Fibroblast of skin of scalp (primary cell): Measurements from ENCODE around the gene DLGAP3.

Experiments
- DNase-seq: peaks from one replicate; pipeline ENCODE4 v3.0.0-alpha.2; 2013

Gene DLGAP3

GRCh38 chr1:34900775-34901502 is 28.5 kb downstream of the DLGAP3 start:
- no peak for DNase-seq

DNA sequence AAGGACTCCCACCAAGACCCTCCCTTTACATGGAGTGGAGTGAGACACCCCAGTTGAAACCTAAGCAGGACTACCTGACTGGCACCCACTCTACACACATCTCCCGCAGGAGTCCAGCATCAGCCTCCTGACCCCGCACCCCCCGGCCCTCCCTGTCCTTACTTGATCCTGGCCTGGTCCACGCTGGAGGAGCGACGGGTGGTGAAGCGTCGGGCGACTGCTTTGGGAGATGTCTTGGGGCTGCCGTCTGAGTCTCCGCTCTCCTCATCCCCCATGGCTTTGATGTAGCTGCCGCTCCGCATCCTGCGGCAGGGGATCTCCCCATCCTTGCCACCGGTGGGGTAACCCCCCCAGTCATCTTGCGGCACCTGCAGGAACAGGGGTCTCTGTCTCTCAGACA is 29.5 kb downstream of the DLGAP3 start:
- no peak for DNase-seq

DNA sequence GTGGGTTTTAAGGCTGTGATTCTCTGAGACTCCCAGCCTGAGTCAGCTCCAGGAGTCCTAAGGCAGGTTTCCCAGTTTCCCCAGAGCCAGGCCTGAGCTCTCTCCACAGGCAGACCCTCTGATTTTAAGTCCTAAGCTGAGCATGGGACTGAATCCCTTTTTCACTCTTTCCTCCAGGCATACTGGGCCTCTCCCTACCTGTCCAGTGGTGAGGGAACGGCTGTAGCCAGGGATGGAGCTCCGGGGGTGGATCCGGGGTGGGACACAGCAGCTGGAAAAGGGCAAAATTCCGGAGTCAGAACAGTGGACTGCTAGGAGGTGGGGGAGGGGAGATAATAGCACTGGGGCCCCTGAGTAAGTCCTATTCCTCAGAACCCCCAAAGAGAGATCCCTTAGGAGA is 30.0 kb downstream of the DLGAP3 start:
- no peak for DNase-seq

GRCh38 chr1:34898330-34898761 is 31.1 kb downstream of the DLGAP3 start:
- DNase-seq = no peak

GRCh38 chr1:34896612-34897011 is 32.8 kb downstream of the DLGAP3 start:
- no peak for DNase-seq

GRCh38 chr1:34889705-34890104 is 39.7 kb downstream of the DLGAP3 start:
- DNase-seq = no peak

DNA sequence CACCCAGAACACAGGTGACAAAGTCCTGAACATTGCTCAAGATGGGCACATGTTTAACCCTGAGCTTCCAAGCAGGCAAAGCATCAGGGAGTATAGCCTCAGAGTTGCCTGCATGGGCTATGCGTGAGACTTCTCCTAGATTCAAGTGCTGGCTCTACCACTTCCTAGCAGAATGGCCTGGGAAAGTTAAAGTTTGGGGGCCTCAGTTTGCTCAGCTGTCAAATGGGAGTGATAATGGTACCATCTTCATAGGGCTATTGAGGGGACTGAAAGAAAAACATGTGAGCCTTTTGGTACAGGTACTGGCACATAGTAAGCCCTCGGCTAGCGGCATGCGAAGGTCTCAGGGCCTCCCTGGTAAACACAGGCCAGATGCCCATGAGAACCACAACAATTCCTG is 41.9 kb downstream of the DLGAP3 start:
- no peak for DNase-seq

- peak; percentile 26 for DNase-seq
These were observed 43.8 kb downstream of the DLGAP3 start for GRCh38 chr1:34885405-34886247.

GRCh38 chr1:34884961-34885360 is 44.5 kb downstream of the DLGAP3 start:
- DNase-seq = no peak

DNA sequence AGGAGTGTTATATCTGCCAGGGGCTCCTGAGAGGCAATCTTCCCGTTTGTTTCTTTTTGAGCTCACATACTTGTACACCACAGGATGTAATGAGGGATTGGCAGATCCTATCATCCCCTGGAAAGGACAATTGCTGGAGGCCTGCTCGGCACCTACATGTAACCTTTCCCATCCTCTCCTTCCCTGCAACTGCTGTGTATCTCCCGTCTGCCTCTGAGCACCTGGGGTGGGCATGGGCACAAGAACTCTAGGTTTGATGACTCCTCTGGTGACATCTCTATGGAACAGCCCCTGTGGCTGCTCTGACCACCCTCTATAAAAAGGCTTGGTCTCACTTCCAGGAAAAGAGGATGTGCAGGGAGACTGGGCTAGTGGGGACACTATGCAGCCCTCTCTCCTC is 44.9 kb downstream of the DLGAP3 start:
- DNase-seq = no peak

DNA sequence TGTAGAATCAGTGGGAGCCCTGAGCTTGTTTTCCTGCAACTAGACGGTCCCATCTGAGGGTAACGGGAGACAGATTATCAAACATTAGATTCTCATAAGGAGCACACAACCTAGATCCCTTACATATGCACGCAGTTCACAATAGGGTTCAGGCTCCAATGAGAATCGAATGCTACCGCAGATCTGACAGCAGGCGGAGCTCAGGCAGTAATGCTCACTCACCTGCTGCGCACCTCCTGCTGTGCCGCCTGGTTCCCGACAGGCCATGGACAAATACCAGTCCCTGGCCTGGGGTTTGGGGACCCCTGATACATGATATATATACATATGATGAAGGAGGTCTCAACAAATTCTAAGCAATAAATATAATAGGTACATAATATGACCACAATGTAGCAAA is 50.2 kb downstream of the DLGAP3 start:
- no peak for DNase-seq

DNA sequence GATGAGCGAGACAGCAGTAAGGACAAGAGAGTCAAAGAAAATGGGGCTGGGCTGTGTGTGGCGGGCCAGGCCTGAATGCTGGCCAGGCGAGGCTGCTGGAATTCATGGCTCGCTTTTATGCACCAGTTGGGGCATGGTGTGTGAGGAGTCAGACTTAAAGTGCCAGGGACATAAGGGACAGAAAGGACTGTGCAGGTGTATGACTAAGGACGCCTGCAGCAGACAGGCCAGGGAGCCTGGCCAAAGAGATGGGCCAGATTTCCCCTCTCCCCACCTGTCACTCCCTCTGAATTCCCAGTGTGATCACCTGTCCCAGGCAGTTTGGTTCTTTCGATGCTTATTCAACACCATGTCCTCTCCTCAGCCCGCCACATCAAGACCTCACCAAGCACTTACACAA is 53.0 kb downstream of the DLGAP3 start:
- DNase-seq = no peak

DNA sequence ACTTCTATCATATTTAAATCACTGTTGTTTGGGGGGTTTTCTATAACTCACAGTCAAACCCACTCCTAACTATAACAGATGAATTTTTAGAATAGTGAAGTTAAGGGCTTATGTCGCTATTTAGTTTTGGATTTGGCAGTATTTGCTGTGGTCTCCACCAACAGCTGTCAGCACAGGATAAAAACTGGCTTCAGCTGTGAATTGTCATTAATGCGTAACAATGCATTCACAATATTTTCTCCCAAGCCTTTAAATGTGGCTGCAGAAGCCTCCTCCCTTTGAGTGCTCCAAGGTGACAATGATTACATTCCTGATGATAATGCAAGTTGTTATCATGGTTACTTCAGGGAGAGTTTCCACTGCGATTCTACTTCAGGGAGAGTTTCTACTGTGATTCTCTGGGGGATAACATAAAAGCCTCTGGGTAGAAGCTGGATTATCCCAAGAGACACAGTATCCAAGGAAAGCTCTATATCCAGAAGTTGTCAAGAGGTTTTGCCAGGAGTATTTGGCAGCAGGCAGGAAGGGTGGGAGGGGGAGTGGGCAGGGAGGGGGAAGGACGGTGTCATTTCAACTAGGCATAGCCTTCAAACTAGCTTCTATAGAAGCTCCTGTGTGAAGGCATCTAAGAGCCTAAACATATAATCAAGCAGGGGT is 55.0 kb downstream of the DLGAP3 start:
- DNase-seq = no peak

GRCh38 chr1:34872133-34872503 is 57.3 kb downstream of the DLGAP3 start:
- DNase-seq = no peak

- DNase-seq = no peak
These were observed 57.9 kb downstream of the DLGAP3 start for GRCh38 chr1:34871443-34872132.

GRCh38 chr1:34870395-34870794 is 59.1 kb downstream of the DLGAP3 start:
- DNase-seq = no peak

- DNase-seq = no peak
These were observed 59.7 kb downstream of the DLGAP3 start for GRCh38 chr1:34869760-34870159.

- no peak for DNase-seq
These were observed 61.0 kb downstream of the DLGAP3 start for GRCh38 chr1:34868230-34869049.

GRCh38 chr1:34867415-34867814 is 62.0 kb downstream of the DLGAP3 start:
- DNase-seq = no peak

GRCh38 chr1:34866762-34867109 is 62.7 kb downstream of the DLGAP3 start:
- DNase-seq = no peak

DNA sequence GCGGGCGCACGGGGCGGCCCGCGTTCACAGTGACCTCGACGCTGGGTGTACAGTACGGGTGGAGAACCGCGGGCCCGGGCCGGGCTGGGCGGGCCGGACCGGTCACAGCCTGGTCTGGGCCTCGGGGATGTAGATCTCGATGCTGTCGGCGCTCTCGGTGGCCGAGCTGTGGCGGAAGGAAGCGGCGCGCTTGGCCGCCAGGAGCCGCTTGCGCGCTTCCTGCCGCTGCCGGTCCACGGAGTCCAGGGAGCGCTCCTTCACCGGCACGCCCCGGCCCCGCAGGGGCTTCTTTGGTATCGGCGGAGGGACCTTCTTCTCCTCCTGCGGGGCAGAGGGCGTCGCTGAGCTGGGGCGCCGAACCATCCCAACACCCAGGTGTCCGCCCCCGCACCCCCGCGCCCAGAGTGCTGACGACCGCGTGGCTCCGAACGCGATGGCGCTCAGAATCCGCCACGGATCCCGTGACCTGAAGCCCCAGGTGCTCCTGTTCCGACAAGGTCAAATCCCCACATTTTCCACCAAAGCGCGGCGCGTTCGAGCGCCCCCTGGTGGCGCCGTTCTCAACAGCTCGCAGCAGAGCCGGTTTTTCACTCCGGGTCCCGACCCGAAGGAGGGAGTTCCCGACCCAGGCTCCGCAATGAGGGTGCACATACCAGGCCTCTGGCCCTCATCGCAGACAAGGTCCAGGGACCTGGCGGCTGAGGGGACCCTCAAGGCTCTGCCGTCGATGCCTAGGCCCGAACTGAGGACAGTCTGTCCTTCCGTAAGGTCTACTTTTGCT is 63.3 kb downstream of the DLGAP3 start:
- DNase-seq = peak; percentile 67
